ENCODE results near the gene EBI3. TPM values are rescaled to one million over a fixed set of nuclear protein-coding genes. Genes with fewer than 3 reads are reported as not detected.
"Not testable (repeated sequence)": the region's sequence is repeated elsewhere in the genome, so short reads cannot be mapped to it uniquely, and the experiment has no call there.

The EBI3 gene
- total and polyA plus RNA-seq, 4 experiments from 2014 or later = 0.26 TPM; not detected in 3

DNA sequence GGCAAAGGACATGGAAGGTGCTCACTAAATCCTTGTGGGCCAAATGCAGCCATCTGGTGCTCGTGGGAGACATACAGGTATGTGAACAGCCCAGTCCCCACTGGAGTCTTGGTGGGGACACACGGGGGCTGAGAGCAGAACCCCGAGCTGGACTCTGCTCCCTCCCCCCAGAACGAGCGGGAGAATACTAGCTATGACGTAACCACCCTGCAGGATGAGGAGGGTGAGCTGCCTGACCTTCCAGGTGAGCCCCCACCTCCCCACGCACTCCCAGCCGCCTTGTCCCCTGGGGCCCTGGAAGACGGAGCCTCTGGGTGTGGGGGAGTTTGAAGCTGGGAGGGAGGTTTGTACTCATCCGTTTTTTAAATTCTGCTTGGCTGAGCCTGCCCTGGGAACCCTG is 13.5 kb upstream of the EBI3 start:
- intact Hi-C loops (cut with micrococcal nuclease) = no loop called here

DNA sequence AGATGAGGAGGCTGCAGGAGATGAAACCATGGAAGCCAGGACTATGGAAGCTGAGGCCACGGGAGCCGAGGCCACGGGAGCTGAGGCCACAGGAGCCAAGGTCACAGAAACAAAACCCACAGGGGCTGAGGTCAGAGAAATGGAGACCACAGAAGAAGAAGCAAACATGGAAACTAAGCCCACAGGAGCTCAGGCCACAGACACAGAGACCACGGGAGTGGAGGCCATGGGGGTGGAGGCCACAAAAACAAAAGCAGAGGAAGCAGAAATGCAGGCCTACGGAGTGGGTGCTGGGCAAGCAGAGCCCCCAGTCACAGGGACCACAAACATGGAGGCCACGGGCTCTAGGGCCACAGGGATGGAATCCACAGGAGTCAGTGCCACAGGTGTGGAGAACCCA is 12.5 kb upstream of the EBI3 start:
- Histone ChIP-seq H3K36me3 (ENCODE audit: insufficient read depth, low read length) (no peaks in the 10 kb centered on the region), H3K4me1 (ENCODE audit: insufficient read depth, low read length) (peaks cover 9% of the 10 kb centered on the region), H3K4me3 (ENCODE audit: low read length in 2 of 2) (no peak overlapping the region), H3K27ac (ENCODE audit: low read depth, low read length) (no peak overlapping the region), H3K27me3 (ENCODE audit: insufficient read depth, low read length) (no peaks in the 10 kb centered on the region), H3K9me3 (ENCODE audit: control insufficient read depth in 1 of 2, low read length in 2 of 2) (no peaks in the 10 kb centered on the region)
- H3K4me3 Mint-ChIP-seq = no peak overlapping the region
- H3K27ac Mint-ChIP-seq = peak overlapping the region in 2 of 7 donors; percentile 12 to 70
- H3K4me1 Mint-ChIP-seq = peaks cover 10 to 18% (median 11%) of the 10 kb centered on the region in 4 donors
- intact Hi-C loops (cut with micrococcal nuclease) = no loop called here
- no peaks in the 10 kb centered on the region for H3K36me3 Mint-ChIP-seq
- H3K9me3 Mint-ChIP-seq = peaks cover 0 to 1% (median 0%) of the 10 kb centered on the region in 8 donors
- H3K27me3 Mint-ChIP-seq = no peaks in the 10 kb centered on the region
- DNase-seq = no peak
- ChIA-PET CTCF (ENCODE audit: partially characterized antibody) (interaction anchor here (0.9 kb wide), 1 partner anchor 16 kb away, joined by 3 read pairs; no protein-coding TSS in a partner anchor), POLR2A (ENCODE audit: partially characterized antibody) (interaction anchor here (0.6 kb wide), 1 partner anchor 254 kb away, joined by 3 read pairs; no protein-coding TSS in a partner anchor)

More for the DNA sequence above, 13.5 kb upstream of the EBI3 start:
- DNase-seq = no peak
- Mint-ChIP-seq H3K9me3 (peaks cover 0 to 1% (median 0%) of the 10 kb centered on the region in 8 donors), H3K4me1 (peaks cover 10 to 18% (median 11%) of the 10 kb centered on the region in 4 donors), H3K4me3 (no peak overlapping the region), H3K27me3 (no peaks in the 10 kb centered on the region), H3K36me3 (no peaks in the 10 kb centered on the region), H3K27ac (peak overlapping the region in 2 of 7 donors; percentile 64 to 68)
- no peaks in the 10 kb centered on the region for H3K27me3 ChIP-seq (ENCODE audit: insufficient read depth, low read length)
- H3K27ac ChIP-seq (ENCODE audit: low read depth, low read length) = no peak overlapping the region
- H3K36me3 ChIP-seq (ENCODE audit: insufficient read depth, low read length) = no peaks in the 10 kb centered on the region
- POLR2A ChIA-PET (ENCODE audit: partially characterized antibody) = interaction anchor here (1.1 to 1.4 kb wide), 2 partner anchors 31 to 781 kb away, joined by 3 to 6 read pairs; partner anchors contain the start of gene YJU2
- CTCF ChIA-PET (ENCODE audit: partially characterized antibody) = interaction anchor here (0.7 kb wide), 1 partner anchor 16 kb away, joined by 3 read pairs; no protein-coding TSS in a partner anchor
- no peak overlapping the region for H3K4me3 ChIP-seq (ENCODE audit: low read length in 2 of 2)
- H3K4me1 ChIP-seq (ENCODE audit: insufficient read depth, low read length) = peaks cover 9% of the 10 kb centered on the region
- no peaks in the 10 kb centered on the region for H3K9me3 ChIP-seq (ENCODE audit: control insufficient read depth in 1 of 2, low read length in 2 of 2)

GRCh38 chr19:4217429-4218264 is 11.7 kb upstream of the EBI3 start:
- H3K27ac ChIP-seq (ENCODE audit: low read depth, low read length) = no peak overlapping the region
- Mint-ChIP-seq H3K27me3 (no peaks in the 10 kb centered on the region), H3K36me3 (no peaks in the 10 kb centered on the region), H3K9me3 (peaks cover 0 to 1% (median 0%) of the 10 kb centered on the region in 8 donors), H3K4me1 (peaks cover 10 to 15% (median 11%) of the 10 kb centered on the region in 4 donors), H3K27ac (no peak overlapping the region), H3K4me3 (no peak overlapping the region)
- no peak for DNase-seq
- no peak overlapping the region for H3K4me3 ChIP-seq (ENCODE audit: low read length in 2 of 2)
- peaks cover 9% of the 10 kb centered on the region for H3K4me1 ChIP-seq (ENCODE audit: insufficient read depth, low read length)
- H3K27me3 ChIP-seq (ENCODE audit: insufficient read depth, low read length) = no peaks in the 10 kb centered on the region
- H3K36me3 ChIP-seq (ENCODE audit: insufficient read depth, low read length) = no peaks in the 10 kb centered on the region
- no peaks in the 10 kb centered on the region for H3K9me3 ChIP-seq (ENCODE audit: control insufficient read depth in 1 of 2, low read length in 2 of 2)
- CTCF ChIA-PET (ENCODE audit: partially characterized antibody) = interaction anchor here (0.8 kb wide), 1 partner anchor 15 kb away, joined by 3 read pairs; no protein-coding TSS in a partner anchor
- POLR2A ChIA-PET (ENCODE audit: partially characterized antibody) = no interaction called here
- intact Hi-C loops (cut with micrococcal nuclease) = no loop called here

GRCh38 chr19:4218523-4218922 is 10.8 kb upstream of the EBI3 start:
- H3K36me3 ChIP-seq (ENCODE audit: insufficient read depth, low read length); H3K4me1 ChIP-seq (ENCODE audit: insufficient read depth, low read length); DNase-seq; H3K4me3 ChIP-seq (ENCODE audit: low read length in 2 of 2); H3K9me3 ChIP-seq (ENCODE audit: control insufficient read depth in 1 of 2, low read length in 2 of 2); H3K4me3 Mint-ChIP-seq; H3K36me3 Mint-ChIP-seq; H3K27ac ChIP-seq (ENCODE audit: low read depth, low read length); intact Hi-C loops (cut with micrococcal nuclease); H3K9me3 Mint-ChIP-seq; H3K27me3 Mint-ChIP-seq; H3K27me3 ChIP-seq (ENCODE audit: insufficient read depth, low read length); POLR2A ChIA-PET (ENCODE audit: partially characterized antibody): not testable (repeated sequence)
- CTCF ChIA-PET (ENCODE audit: partially characterized antibody) = interaction anchor here (0.7 kb wide), 1 partner anchor 225 kb away, joined by 4 read pairs; no protein-coding TSS in a partner anchor
- Mint-ChIP-seq H3K4me1 (peaks cover 10 to 15% (median 11%) of the 10 kb centered on the region in 4 donors), H3K27ac (peak overlapping the region in 1 of 7 donors; percentile 30)

DNA sequence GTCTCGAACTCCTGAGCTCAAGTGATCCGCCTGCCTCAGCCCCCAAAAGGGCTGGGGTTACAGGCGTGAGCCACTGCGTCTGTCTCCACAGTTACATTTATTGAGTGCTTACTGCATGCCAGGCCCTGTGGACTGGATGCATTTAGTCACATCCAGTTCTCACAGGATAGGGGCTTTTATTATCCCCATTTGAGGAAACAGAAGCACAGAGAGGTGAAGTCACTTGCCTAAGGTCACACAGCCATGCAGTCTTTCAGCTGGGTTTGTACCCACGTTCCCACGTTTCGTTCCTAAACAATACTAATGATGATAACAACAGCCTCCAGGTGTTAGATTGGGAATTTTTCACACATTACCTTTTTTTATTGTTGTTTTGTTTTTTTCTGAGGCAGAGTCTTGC is 9.1 kb upstream of the EBI3 start:
- Histone ChIP-seq H3K4me3 (ENCODE audit: low read length in 2 of 2) (no peak overlapping the region), H3K4me1 (ENCODE audit: insufficient read depth, low read length) (peaks cover under 1% of the 10 kb centered on the region), H3K9me3 (ENCODE audit: control insufficient read depth in 1 of 2, low read length in 2 of 2) (no peaks in the 10 kb centered on the region), H3K27me3 (ENCODE audit: insufficient read depth, low read length) (no peaks in the 10 kb centered on the region), H3K36me3 (ENCODE audit: insufficient read depth, low read length) (no peaks in the 10 kb centered on the region), H3K27ac (ENCODE audit: low read depth, low read length) (no peak overlapping the region)
- no peak for DNase-seq
- H3K36me3 Mint-ChIP-seq = no peaks in the 10 kb centered on the region
- H3K9me3 Mint-ChIP-seq = peaks cover 0 to 1% (median 0%) of the 10 kb centered on the region in 8 donors
- CTCF ChIA-PET (ENCODE audit: partially characterized antibody) = interaction anchor here (0.6 kb wide), 1 partner anchor 233 kb away, joined by 4 read pairs; no protein-coding TSS in a partner anchor
- H3K4me1 Mint-ChIP-seq = peaks cover 0 to under 1% (median 0%) of the 10 kb centered on the region in 4 donors
- intact Hi-C loops (cut with micrococcal nuclease) = no loop called here
- no peak overlapping the region for H3K4me3 Mint-ChIP-seq
- POLR2A ChIA-PET (ENCODE audit: partially characterized antibody) = no interaction called here
- no peaks in the 10 kb centered on the region for H3K27me3 Mint-ChIP-seq
- H3K27ac Mint-ChIP-seq = no peak overlapping the region

DNA sequence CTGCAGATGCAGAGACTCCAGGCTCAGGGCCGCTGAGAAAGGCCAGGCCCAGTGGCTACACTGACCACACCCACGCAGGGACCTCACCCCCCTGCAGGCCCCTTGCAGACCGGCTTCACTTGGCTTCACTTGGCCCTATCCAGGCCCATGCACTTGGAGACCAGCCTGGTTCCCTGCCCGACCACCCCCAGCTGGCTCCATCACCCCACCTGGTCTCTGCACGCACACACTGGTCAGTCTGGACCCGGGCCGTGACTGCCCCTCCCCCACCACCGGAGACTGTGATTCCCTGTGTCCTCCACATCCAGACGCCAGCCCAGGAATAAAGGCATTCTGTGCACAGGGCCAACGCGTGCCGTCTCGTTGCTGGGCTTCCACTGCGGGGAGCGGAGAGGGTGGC is 4.9 kb upstream of the EBI3 start:
- intact Hi-C loops (cut with micrococcal nuclease) = no loop called here
- peaks cover 0 to 1% of the 10 kb centered on the region in 2 donors for H3K27me3 Mint-ChIP-seq
- no peaks in the 10 kb centered on the region for H3K9me3 Mint-ChIP-seq
- Histone ChIP-seq H3K4me3 (ENCODE audit: low read length in 2 of 2) (no peak overlapping the region), H3K27ac (ENCODE audit: low read depth, low read length) (no peak overlapping the region), H3K27me3 (ENCODE audit: insufficient read depth, low read length) (peaks cover 13% of the 10 kb centered on the region), H3K4me1 (ENCODE audit: insufficient read depth, low read length) (no peaks in the 10 kb centered on the region), H3K9me3 (ENCODE audit: control insufficient read depth in 1 of 2, low read length in 2 of 2) (no peaks in the 10 kb centered on the region), H3K36me3 (ENCODE audit: insufficient read depth, low read length) (no peaks in the 10 kb centered on the region)
- H3K4me3 Mint-ChIP-seq = no peak overlapping the region
- no peak overlapping the region for H3K27ac Mint-ChIP-seq
- no peaks in the 10 kb centered on the region for H3K36me3 Mint-ChIP-seq
- DNase-seq = no peak
- ChIA-PET CTCF (ENCODE audit: partially characterized antibody) (no interaction called here), POLR2A (ENCODE audit: partially characterized antibody) (no interaction called here)
- H3K4me1 Mint-ChIP-seq = peaks cover 0 to 1% (median 0%) of the 10 kb centered on the region in 4 donors

DNA sequence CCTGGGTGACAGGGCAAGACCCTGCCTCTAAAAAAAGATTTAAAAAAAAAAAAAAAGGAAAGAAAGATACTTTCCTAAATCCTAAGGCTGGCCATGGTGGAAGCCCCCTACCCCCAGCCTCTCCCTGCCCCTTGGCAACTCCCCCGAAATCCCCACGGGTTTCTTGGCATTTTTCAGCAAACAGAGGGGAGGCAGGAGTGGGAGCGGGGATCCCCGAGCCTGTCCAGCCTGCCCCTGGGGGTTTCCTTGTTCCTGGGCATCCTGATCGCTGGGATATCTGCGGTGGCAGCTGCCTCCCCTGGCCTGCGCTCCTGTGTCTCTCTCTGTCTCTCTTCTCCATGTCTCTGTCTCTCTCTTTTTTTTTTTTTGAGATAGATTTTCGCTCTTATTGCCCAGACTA is 3.4 kb upstream of the EBI3 start:
- H3K27ac Mint-ChIP-seq = peak overlapping the region in 1 of 7 donors; percentile 13
- H3K27ac ChIP-seq (ENCODE audit: low read depth, low read length) = no peak overlapping the region
- H3K4me3 Mint-ChIP-seq = no peak overlapping the region
- H3K4me3 ChIP-seq (ENCODE audit: low read length in 2 of 2) = no peak overlapping the region
- H3K36me3 Mint-ChIP-seq = no peaks in the 10 kb centered on the region
- POLR2A ChIA-PET (ENCODE audit: partially characterized antibody) = no interaction called here
- no peaks in the 10 kb centered on the region for H3K4me1 ChIP-seq (ENCODE audit: insufficient read depth, low read length)
- CTCF ChIA-PET (ENCODE audit: partially characterized antibody) = no interaction called here
- H3K4me1 Mint-ChIP-seq = peaks cover 0 to 1% (median 0%) of the 10 kb centered on the region in 4 donors
- peaks cover 0 to 3% of the 10 kb centered on the region in 2 donors for H3K27me3 Mint-ChIP-seq
- DNase-seq = no peak
- H3K9me3 Mint-ChIP-seq = no peaks in the 10 kb centered on the region
- intact Hi-C loops (cut with micrococcal nuclease) = no loop called here
- H3K27me3 ChIP-seq (ENCODE audit: insufficient read depth, low read length) = peaks cover 13% of the 10 kb centered on the region
- H3K9me3 ChIP-seq (ENCODE audit: control insufficient read depth in 1 of 2, low read length in 2 of 2) = no peaks in the 10 kb centered on the region
- no peaks in the 10 kb centered on the region for H3K36me3 ChIP-seq (ENCODE audit: insufficient read depth, low read length)
